B cell (primary cell): ENCODE measurements around the gene KLHL24. TPM values are rescaled to one million over a fixed set of nuclear protein-coding genes. Genes with fewer than 3 reads are reported as not detected.
"Not testable (repeated sequence)": the region's sequence is repeated elsewhere in the genome, so short reads cannot be mapped to it uniquely, and the experiment has no call there.

Source experiments
- ATAC-seq: fragments of 200-7000 bp; cut with Tn5 transposase; one replicate; pipeline ENCODE4 v1.10.0; 2021; ENCODE audit warnings: low read depth, mild to moderate bottlenecking, moderate number of reproducible peaks, moderate library complexity
- CTCF ChIA-PET: fragments of 350-600 bp; sonication (Branson Sonifier 250); formaldehyde crosslinking; loops from one replicate; lab custom pipeline; 2021; ENCODE audit warnings: antibody characterized with exemption, inconsistent platforms; lab: Charles Lee
- POLR2A ChIA-PET: fragments of 350-600 bp; sonication (Branson Sonifier 250); formaldehyde crosslinking; loops from one replicate; lab custom pipeline; 2021; ENCODE audit warnings: antibody characterized with exemption; lab: Charles Lee
- DNase-seq: peaks from one replicate; pipeline ENCODE4 v3.0.0; 2013
- H2AFZ ChIP-seq: 2 replicates; pipeline ENCODE4 v1.6.1; 2012; ENCODE audit warnings: mild to moderate bottlenecking, low read depth, low read length; ENCODE audit not compliant: insufficient read depth, poor library complexity, severe bottlenecking
- H3K27ac ChIP-seq, 2 donors: 1 replicate in 1 of 2; 2 replicates in 1 of 2; pipeline ENCODE4 v1.5.1; 2012 to 2013; ENCODE audit warnings: low read length in 2 of 2, mild to moderate bottlenecking in 2 of 2, moderate library complexity in 1 of 2
- H3K27me3 ChIP-seq, 4 experiments: fragments of 200-600 bp in 1 of 4; sonication (generic) in 1 of 4; replicated peaks in 1 of 4; 1 replicate in 2 of 4; 2 replicates in 2 of 4; pipeline versions ENCODE4 v1.6.1 to v1.7.0; 2013 to 2016; ENCODE audit warnings: low read length in 3 of 4, mild to moderate bottlenecking in 2 of 4, mixed read lengths in 1 of 4, moderate library complexity in 1 of 4; ENCODE audit not compliant: insufficient read depth in 4 of 4, control insufficient read depth in 3 of 4; ENCODE audit errors: control extremely low read depth in 1 of 4
- H3K36me3 ChIP-seq, 2 experiments: replicated peaks in 1 of 2; 1 replicate in 1 of 2; 2 replicates in 1 of 2; pipeline versions ENCODE4 v1.6.1 to v1.7.1; 2013; ENCODE audit warnings: low read length in 1 of 2; ENCODE audit not compliant: insufficient read depth in 2 of 2, control insufficient read depth in 1 of 2; ENCODE audit errors: control extremely low read depth in 1 of 2, extremely low read depth in 1 of 2
- H3K4me1 ChIP-seq, 2 donors: fragments of 200-600 bp in 1 of 2; sonication (generic) in 1 of 2; 1 replicate in 1 of 2; 2 replicates in 1 of 2; pipeline versions ENCODE4 v1.5.1 to v1.6.1; 2013 to 2017; ENCODE audit warnings: low read length in 2 of 2; ENCODE audit not compliant: control insufficient read depth in 2 of 2, insufficient read depth in 2 of 2
- H3K4me2 ChIP-seq: replicated peaks from 2 replicates; pipeline ENCODE3; 2012; ENCODE audit warnings: mild to moderate bottlenecking, low read depth, low read length; ENCODE audit not compliant: poor library complexity, severe bottlenecking
- H3K4me3 ChIP-seq, 5 experiments: fragments of 200-600 bp in 1 of 5; sonication (generic) in 1 of 5; 1 replicate in 3 of 5; 2 replicates in 2 of 5; pipeline versions ENCODE4 v1.5.1 to v1.7.0; 2011 to 2016; ENCODE audit warnings: low read length in 4 of 5, mild to moderate bottlenecking in 4 of 5, low read depth in 2 of 5, control low read depth in 1 of 5, moderate library complexity in 1 of 5; ENCODE audit not compliant: insufficient read depth in 1 of 5; ENCODE audit errors: control extremely low read depth in 1 of 5, extremely low read depth in 1 of 5
- H3K79me2 ChIP-seq: fragments of 200-600 bp; sonication (generic); one replicate; pipeline ENCODE4 v1.6.0; 2016; ENCODE audit warnings: low read length; ENCODE audit not compliant: control insufficient read depth, insufficient read depth
- H3K9ac ChIP-seq: fragments of 200-600 bp; sonication (generic); 2 replicates; pipeline ENCODE4 v1.6.1; 2017; ENCODE audit warnings: mild to moderate bottlenecking, low read length, moderate library complexity
- H3K9me3 ChIP-seq, 3 donors: one replicate each; pipeline versions ENCODE4 v1.6.1 to v1.7.1; 2013; ENCODE audit warnings: low read length in 2 of 3; ENCODE audit not compliant: control insufficient read depth in 2 of 3, insufficient read depth in 1 of 3; ENCODE audit errors: control extremely low read depth in 1 of 3
- H4K20me1 ChIP-seq: 2 replicates; pipeline ENCODE4 v1.6.0; 2012; ENCODE audit warnings: mild to moderate bottlenecking, low read length; ENCODE audit not compliant: insufficient read depth, control insufficient read depth, poor library complexity, severe bottlenecking
- H3K27ac Mint-ChIP-seq: one replicate; pipeline ENCODE4 v1.8.0; 2021; ENCODE audit warnings: mixed read lengths
- H3K27me3 Mint-ChIP-seq: one replicate; pipeline ENCODE4 v1.8.0; 2021; ENCODE audit warnings: mixed read lengths
- H3K4me1 Mint-ChIP-seq: one replicate; pipeline ENCODE4 v1.8.0; 2021; ENCODE audit warnings: mixed read lengths
- H3K4me3 Mint-ChIP-seq: one replicate; pipeline ENCODE4 v1.8.0; 2021; ENCODE audit warnings: mixed read lengths
- H3K9me3 Mint-ChIP-seq: one replicate; pipeline ENCODE4 v1.8.0; 2022; ENCODE audit warnings: mixed read lengths; ENCODE audit not compliant: insufficient read depth
- EZH2 ChIP-seq: IDR thresholded peaks from 2 replicates; pipeline ENCODE4 v1.6.1; 2012; ENCODE audit warnings: borderline replicate concordance, low read depth, mild to moderate bottlenecking, moderate library complexity, low read length; ENCODE audit not compliant: insufficient read depth, poor library complexity, severe bottlenecking
- WGBS: methylation state at CpG from one replicate; pipeline ENCODE4 v1.1.5; 2013; ENCODE audit warnings: missing lambda C conversion rate; ENCODE audit not compliant: insufficient coverage; 5-methylcytosine and 5-hydroxymethylcytosine counted together
- intact Hi-C: fragments of 100-400 bp; cut with micrococcal nuclease; formaldehyde crosslinking; loops from one replicate; pipeline ENCODE4 v1.10.0; 2022
- polyA plus RNA-seq: library from polyadenylated mRNA; depleted of rRNA; stranded (reverse); fragments of >200 nt; gene quantifications from 2 replicates; pipeline ENCODE4 v1.2.3, GENCODE V29; 2012
- total RNA-seq, 2 donors: library from RNA; stranded (reverse); fragments of 120-200 nt in 1 of 2; gene quantifications; 1 replicate in 1 of 2; 2 replicates in 1 of 2; pipeline versions ENCODE4 v1.2.3 to v1.2.4, GENCODE V29; 2013 to 2022
- TF ChIP-seq, protein P1 (sequence below): fragments of 200-600 bp; IDR thresholded peaks from one replicate; pipeline ENCODE4 v1.8.0; 2022; ENCODE audit warnings: antibody characterized with exemption, mild to moderate bottlenecking

Gene KLHL24
- total and polyA plus RNA-seq, 2 donors (not counting 1 experiment from before 2014, with no cell fraction given): 37.4 to 134 TPM

- Histone ChIP-seq H2AFZ (no peak overlapping the region), H3K4me2 (no peak overlapping the region), H3K36me3 (no peaks in the 10 kb centered on the region), H3K4me1 (no peaks in the 10 kb centered on the region), H3K79me2 (no peaks in the 10 kb centered on the region), H4K20me1 (no peaks in the 10 kb centered on the region), H3K27me3 (no peaks in the 10 kb centered on the region), H3K27ac (no peak overlapping the region), H3K9me3 (no peaks in the 10 kb centered on the region), H3K9ac (no peak overlapping the region), H3K4me3 (no peak overlapping the region)
- no peak for ATAC-seq
- Mint-ChIP-seq H3K27me3 (no peaks in the 10 kb centered on the region), H3K27ac (no peak overlapping the region), H3K4me3 (no peak overlapping the region), H3K9me3 (no peaks in the 10 kb centered on the region), H3K4me1 (no peaks in the 10 kb centered on the region)
- intact Hi-C loops: no loop called here
- no peak for DNase-seq
- TF ChIP-seq, protein P1, sequence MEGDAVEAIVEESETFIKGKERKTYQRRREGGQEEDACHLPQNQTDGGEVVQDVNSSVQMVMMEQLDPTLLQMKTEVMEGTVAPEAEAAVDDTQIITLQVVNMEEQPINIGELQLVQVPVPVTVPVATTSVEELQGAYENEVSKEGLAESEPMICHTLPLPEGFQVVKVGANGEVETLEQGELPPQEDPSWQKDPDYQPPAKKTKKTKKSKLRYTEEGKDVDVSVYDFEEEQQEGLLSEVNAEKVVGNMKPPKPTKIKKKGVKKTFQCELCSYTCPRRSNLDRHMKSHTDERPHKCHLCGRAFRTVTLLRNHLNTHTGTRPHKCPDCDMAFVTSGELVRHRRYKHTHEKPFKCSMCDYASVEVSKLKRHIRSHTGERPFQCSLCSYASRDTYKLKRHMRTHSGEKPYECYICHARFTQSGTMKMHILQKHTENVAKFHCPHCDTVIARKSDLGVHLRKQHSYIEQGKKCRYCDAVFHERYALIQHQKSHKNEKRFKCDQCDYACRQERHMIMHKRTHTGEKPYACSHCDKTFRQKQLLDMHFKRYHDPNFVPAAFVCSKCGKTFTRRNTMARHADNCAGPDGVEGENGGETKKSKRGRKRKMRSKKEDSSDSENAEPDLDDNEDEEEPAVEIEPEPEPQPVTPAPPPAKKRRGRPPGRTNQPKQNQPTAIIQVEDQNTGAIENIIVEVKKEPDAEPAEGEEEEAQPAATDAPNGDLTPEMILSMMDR: no peak
- TF ChIP-seq EZH2: no peak
- no CpG with 5 or more reads among the region's 3 CpGs for WGBS
- ChIA-PET CTCF (no interaction called here), POLR2A (no interaction called here)
These were observed 53.5 kb downstream of the KLHL24 start for GRCh38 chr3:183688874-183689273.

DNA sequence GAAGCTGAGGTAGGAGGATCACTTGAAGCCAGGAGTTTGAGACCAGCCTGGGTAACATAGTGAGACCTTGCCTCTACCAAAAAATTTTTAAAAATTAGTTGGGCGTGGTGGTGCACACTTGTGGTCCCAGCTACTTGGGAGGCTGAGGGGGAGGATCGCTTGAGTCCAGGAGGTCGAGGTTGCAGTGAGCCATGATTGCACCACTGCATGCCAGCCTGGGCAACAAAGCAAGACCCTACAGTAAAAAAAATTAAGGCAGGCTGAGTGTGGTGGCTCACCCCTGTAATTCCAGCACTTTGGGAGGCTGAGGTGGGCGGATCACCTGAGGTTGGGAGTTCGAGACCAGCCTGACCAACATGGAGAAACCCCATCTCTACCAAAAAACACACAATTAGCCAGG lies 54.2 kb downstream of the KLHL24 start:
- H2AFZ ChIP-seq, H3K9me3 Mint-ChIP-seq, H3K4me1 ChIP-seq, H3K9me3 ChIP-seq, H3K27me3 Mint-ChIP-seq, H3K36me3 ChIP-seq, H4K20me1 ChIP-seq, H3K27ac ChIP-seq, H3K4me1 Mint-ChIP-seq, H3K9ac ChIP-seq, ATAC-seq, DNase-seq, H3K4me3 Mint-ChIP-seq, CTCF ChIA-PET, H3K4me3 ChIP-seq, H3K27me3 ChIP-seq, intact Hi-C loops, H3K27ac Mint-ChIP-seq, H3K4me2 ChIP-seq, H3K79me2 ChIP-seq: not testable (repeated sequence)
- POLR2A ChIA-PET: interaction anchor here (0.7 kb wide), 1 partner anchor 40 kb away, joined by 4 read pairs; no protein-coding TSS in a partner anchor
- 100% methylated on average over 4 of the region's 5 CpGs for WGBS
